Left lung (tissue), 10 donors: ENCODE data around the gene ARPC4. TPM values are rescaled to one million over a fixed set of nuclear protein-coding genes. Genes with fewer than 3 reads are reported as not detected.

Source experiments
- ATAC-seq: fragments of 200-7000 bp; cut with Tn5 transposase; one replicate; pipeline ENCODE4 v1.9.1; 2020; ENCODE audit warnings: moderate library complexity
- DNase-seq, 4 donors: peaks; one replicate each; pipeline ENCODE4 v3.0.0-alpha.2; 2013 to 2020
- H3K27ac ChIP-seq, 2 donors: fragments of 200-600 bp; sonication (generic) in 1 of 2; one replicate each; pipeline versions ENCODE4 v1.5.0 to v1.8.0; 2020 to 2021
- H3K27me3 ChIP-seq, 2 donors: fragments of 200-600 bp; sonication (generic) in 1 of 2; one replicate each; pipeline versions ENCODE4 v1.5.0 to v1.8.0; 2020 to 2021
- H3K36me3 ChIP-seq, 2 donors: fragments of 200-600 bp; sonication (generic) in 1 of 2; one replicate each; pipeline versions ENCODE4 v1.5.0 to v1.8.0; 2020 to 2021
- H3K4me1 ChIP-seq, 2 donors: fragments of 200-600 bp; one replicate each; pipeline ENCODE4 v1.8.0; 2021
- H3K4me3 ChIP-seq, 2 donors: fragments of 200-600 bp; sonication (generic) in 1 of 2; one replicate each; pipeline versions ENCODE4 v1.5.0 to v1.8.0; 2020 to 2021; ENCODE audit warnings: mild to moderate bottlenecking in 1 of 2
- H3K9me3 ChIP-seq, 2 donors: fragments of 200-600 bp; sonication (generic) in 1 of 2; one replicate each; pipeline versions ENCODE4 v1.5.0 to v1.8.0; 2020 to 2021
- intact Hi-C, 2 donors: fragments of 100-400 bp; cut with DNase I; formaldehyde crosslinking; loops; one replicate each; pipeline versions ENCODE4 v1.11.2 to v1.14.2; 2022
- polyA plus RNA-seq, 6 donors: library from polyadenylated mRNA; unstranded; fragments of 120-200 nt; gene quantifications; one replicate each; pipeline ENCODE4 v1.2.1, GENCODE V29; 2013; ENCODE audit not compliant: insufficient read length in 6 of 6
- total RNA-seq, 2 donors: library from RNA; stranded (reverse); fragmentation: NEBNext Ultra II Directional; extraction: Animal tissue kit (Norgen Biotek cat#: 25700); gene quantifications; one replicate each; pipeline ENCODE4 v1.2.1, GENCODE V29; 2021
- TF ChIP-seq, protein P1 (sequence below), 2 donors: fragments of 200-600 bp; sonication (generic) in 1 of 2; IDR thresholded peaks; one replicate each; pipeline versions ENCODE4 v1.5.0 to v1.8.0; 2021; ENCODE audit warnings: antibody characterized with exemption in 2 of 2
- donor health status: DM: no; HTN: yes; CAD: no.
- donor health status: DM: no; HTN: no; CAD: no.

ARPC4 gene
- total and polyA plus RNA-seq, 8 donors: 87.7 to 193 (median 112) TPM

DNA sequence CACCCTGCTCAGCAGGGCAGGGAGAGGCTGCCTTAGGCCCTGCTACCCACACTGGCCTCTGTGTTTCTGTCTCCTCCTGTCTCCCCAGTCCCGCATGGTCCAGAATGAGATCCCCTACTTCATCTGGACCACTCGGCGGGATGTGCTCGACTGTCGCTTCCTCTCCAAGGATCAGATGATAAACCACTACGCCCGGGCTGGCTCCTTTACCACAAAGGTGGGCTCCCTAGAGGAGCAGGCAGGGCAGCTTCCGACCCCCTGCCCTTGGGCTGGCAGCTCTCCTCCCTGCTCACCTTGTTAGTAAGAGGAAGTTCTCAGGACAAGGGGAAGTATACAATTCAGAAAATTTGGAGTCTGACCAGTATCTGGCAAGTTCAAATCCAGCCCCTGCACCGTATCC lies 23.1 kb downstream of the ARPC4 start:
- Histone ChIP-seq H3K4me1 (peaks cover 0 to under 1% of the 10 kb centered on the region in 2 donors), H3K4me3 (no peak overlapping the region)

DNA sequence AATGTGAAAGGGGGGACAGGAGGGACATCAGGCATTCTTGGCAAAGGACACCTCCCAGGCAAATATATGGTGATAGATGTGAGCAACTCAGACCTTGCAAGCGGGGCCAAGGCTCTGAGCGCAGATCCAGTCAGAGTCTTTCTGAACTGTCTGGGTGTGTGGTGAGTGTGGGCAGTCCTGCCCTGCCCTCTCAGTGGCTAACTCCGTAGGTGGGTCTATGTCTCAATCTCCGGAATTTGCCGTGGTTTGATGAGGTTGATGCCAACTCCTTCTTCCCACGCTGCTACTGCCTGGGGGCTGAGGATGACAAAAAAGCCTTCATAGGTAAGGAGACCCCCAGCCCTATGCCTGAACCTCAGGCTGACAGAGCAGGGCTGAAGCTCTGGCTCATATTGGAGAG lies 24.6 kb downstream of the ARPC4 start:
- H3K4me3 ChIP-seq: no peak overlapping the region
- no peaks in the 10 kb centered on the region for H3K27me3 ChIP-seq
- ATAC-seq: no peak
- H3K36me3 ChIP-seq: peaks cover 0 to 53% of the 10 kb centered on the region in 2 donors
- DNase-seq: no peak
- no peaks in the 10 kb centered on the region for H3K9me3 ChIP-seq
- H3K27ac ChIP-seq: no peak overlapping the region
- TF ChIP-seq, protein P1, sequence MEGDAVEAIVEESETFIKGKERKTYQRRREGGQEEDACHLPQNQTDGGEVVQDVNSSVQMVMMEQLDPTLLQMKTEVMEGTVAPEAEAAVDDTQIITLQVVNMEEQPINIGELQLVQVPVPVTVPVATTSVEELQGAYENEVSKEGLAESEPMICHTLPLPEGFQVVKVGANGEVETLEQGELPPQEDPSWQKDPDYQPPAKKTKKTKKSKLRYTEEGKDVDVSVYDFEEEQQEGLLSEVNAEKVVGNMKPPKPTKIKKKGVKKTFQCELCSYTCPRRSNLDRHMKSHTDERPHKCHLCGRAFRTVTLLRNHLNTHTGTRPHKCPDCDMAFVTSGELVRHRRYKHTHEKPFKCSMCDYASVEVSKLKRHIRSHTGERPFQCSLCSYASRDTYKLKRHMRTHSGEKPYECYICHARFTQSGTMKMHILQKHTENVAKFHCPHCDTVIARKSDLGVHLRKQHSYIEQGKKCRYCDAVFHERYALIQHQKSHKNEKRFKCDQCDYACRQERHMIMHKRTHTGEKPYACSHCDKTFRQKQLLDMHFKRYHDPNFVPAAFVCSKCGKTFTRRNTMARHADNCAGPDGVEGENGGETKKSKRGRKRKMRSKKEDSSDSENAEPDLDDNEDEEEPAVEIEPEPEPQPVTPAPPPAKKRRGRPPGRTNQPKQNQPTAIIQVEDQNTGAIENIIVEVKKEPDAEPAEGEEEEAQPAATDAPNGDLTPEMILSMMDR (IDR thresholded peaks at IDR 0.05): no peak
- intact Hi-C loops: no loop called here
- no peaks in the 10 kb centered on the region for H3K4me1 ChIP-seq

More for the DNA sequence above, 23.1 kb downstream of the ARPC4 start:
- Histone ChIP-seq H3K9me3 (no peaks in the 10 kb centered on the region), H3K27ac (no peak overlapping the region), H3K36me3 (peaks cover 0 to 53% of the 10 kb centered on the region in 2 donors), H3K27me3 (no peaks in the 10 kb centered on the region)
- TF ChIP-seq, protein P1 (IDR thresholded peaks at IDR 0.05): no peak
- intact Hi-C loops: no loop called here
- ATAC-seq (no peak), DNase-seq (peak in 1 of 4 donors; percentile 50)

- H3K27ac ChIP-seq: no peak overlapping the region
- TF ChIP-seq, protein P1 (IDR thresholded peaks at IDR 0.05): no peak
- no peak overlapping the region for H3K4me3 ChIP-seq
- ATAC-seq: no peak
- intact Hi-C loops: no loop called here
- H3K27me3 ChIP-seq: no peaks in the 10 kb centered on the region
- DNase-seq: no peak
- no peaks in the 10 kb centered on the region for H3K4me1 ChIP-seq
- no peaks in the 10 kb centered on the region for H3K9me3 ChIP-seq
- H3K36me3 ChIP-seq: peaks cover 0 to 44% of the 10 kb centered on the region in 2 donors
These were observed 25.9 kb downstream of the ARPC4 start for GRCh38 chr3:9818666-9819335.

DNA sequence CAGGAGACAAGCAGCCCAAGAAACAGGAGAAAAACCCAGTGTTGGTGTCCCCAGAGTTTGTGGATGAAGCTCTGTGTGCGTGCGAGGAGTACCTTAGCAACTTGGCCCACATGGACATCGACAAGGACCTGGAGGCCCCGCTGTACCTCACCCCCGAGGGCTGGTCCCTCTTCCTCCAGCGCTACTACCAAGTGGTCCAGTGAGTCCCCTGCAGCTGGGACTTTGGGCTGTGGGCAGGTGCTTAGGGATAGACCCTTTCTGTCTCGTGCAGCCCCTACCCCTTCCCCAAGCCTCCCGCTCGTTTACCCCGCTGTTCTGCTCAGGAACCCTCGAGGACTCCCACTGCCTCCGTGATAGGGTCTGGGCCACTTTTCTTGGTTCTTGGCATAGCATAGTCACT lies 27.7 kb downstream of the ARPC4 start:
- Histone ChIP-seq H3K4me1 (no peaks in the 10 kb centered on the region), H3K36me3 (peaks cover 0 to 29% of the 10 kb centered on the region in 2 donors), H3K4me3 (no peak overlapping the region), H3K27ac (no peak overlapping the region), H3K9me3 (no peaks in the 10 kb centered on the region), H3K27me3 (no peaks in the 10 kb centered on the region)
- no peak for ATAC-seq
- no peak for DNase-seq
- intact Hi-C loops: no loop called here
- TF ChIP-seq, protein P1 (IDR thresholded peaks at IDR 0.05): no peak

GRCh38 chr3:9820946-9821345 lies 28.1 kb downstream of the ARPC4 start:
- no peak overlapping the region for H3K27ac ChIP-seq
- intact Hi-C loops: no loop called here
- H3K4me3 ChIP-seq: no peak overlapping the region
- TF ChIP-seq, protein P1 (IDR thresholded peaks at IDR 0.05): no peak
- peak; percentile 52 for ATAC-seq
- no peaks in the 10 kb centered on the region for H3K9me3 ChIP-seq
- peaks cover 0 to 25% of the 10 kb centered on the region in 2 donors for H3K36me3 ChIP-seq
- H3K4me1 ChIP-seq: no peaks in the 10 kb centered on the region
- DNase-seq: no peak
- H3K27me3 ChIP-seq: no peaks in the 10 kb centered on the region
